Amniotic epithelial cell (primary cell): ENCODE data around the gene PREX1.

Experiments used
- DNase-seq: peaks from one replicate; pipeline ENCODE4 v3.0.0-alpha.2; 2010; ENCODE audit warnings: low read depth

The PREX1 gene

DNA sequence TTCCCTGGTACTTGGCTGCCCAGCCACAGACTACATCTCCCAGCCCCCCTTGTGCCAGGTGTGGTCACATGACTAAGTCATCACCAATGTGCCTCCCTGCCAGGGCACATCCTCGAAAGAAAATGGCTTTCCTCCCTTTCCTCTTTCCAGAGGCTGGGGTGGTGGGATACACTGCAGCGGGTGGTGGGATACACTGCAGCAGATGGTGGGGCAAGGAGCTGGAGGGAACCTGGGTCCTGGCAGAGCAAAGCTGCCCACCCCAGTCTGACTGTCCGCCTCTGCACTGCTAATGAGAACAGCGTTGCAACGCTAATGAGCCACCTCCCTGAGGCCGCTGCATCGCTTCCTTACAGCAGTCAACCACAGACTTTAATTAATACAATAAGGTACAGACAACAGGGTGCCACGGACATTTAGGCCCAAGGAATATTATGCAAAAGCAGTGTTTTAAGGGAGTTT is 125.3 kb downstream of the PREX1 start:
- no peak for DNase-seq

DNA sequence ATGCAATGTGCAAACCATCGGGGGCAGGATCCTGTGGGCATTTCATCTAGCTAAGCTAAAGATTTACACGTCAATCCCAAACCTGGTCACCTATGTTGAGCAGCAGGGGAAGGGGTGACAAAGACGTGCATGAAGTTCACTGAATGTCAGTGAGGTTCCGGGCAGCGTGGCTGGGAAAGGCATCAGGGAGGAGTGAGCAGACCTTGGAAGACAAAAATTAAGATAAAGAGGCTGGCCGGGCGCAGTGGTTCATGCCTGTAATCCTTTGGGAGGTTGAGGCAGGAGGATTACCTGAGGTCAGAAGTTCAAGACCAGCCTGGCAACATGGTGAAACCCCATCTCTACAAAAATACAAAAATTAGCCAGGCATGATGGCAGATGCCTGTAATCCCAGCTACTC is 126.1 kb downstream of the PREX1 start:
- no peak for DNase-seq

DNA sequence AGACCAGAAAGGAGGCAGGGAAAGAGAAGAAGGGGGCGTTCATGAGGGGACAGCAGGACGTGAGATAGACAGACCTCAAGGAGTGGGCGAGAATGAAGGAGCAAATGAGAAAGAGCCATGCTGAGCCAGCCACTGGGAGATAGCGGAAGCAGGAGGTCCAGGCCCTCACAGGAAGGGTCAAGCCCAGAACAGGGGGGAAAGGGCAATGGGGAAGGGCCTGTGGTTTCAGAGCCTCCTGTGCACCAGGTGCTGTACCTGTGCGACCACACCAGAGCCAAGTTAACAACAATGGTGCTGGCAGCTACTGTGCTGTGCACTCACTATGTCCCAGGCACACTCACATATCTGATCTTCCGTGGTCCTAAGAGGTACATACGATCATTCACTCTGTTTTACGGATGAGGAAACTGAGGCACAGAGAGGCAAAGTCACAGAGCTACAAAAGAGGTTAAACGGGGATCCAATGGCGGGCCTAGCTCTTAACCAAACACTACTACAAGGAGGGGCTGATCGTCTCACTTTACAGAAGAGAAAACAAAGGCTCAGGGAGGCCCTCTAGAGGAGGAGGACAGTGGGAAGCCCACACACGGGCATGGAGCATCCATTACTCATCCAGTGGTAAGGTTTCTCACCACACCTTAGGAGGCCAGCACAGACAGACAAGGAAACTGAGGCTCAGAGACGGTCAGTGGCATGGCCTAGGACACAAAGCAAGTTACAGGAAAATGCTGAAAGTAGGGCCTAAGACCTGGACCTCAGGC is 129.1 kb downstream of the PREX1 start:
- no peak for DNase-seq

DNA sequence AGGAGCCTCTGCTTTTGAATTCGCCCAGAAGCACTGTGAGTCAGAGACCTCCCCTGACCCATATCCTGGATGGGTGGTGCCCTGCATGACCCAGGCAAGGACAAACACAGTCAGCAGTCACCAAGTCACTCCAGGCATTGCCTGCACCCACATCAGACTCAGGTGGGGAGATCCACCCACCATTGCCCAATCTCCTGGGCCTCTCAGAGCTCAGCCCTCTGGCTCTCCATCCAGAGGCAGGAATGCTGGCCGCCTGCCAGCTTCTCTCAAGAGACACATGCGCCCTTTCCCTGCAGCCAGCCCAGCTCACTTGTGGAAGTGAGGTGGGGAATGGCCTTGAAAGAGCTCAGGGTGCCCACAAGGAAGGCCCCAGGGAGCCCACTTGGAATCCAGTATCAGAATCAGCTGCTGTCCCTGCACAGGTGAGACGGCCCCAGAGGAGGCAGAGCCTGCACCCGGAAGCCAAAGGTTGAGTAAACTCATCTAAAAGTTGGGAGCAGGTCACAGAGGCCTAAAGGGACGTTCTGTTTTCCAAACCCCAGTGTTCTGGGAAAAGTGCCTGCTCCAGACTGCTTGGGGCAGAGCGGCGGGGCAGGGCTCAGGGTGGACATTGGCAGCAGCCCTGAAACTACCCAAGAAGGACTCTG is 129.8 kb downstream of the PREX1 start:
- DNase-seq, result peak; percentile 83

DNA sequence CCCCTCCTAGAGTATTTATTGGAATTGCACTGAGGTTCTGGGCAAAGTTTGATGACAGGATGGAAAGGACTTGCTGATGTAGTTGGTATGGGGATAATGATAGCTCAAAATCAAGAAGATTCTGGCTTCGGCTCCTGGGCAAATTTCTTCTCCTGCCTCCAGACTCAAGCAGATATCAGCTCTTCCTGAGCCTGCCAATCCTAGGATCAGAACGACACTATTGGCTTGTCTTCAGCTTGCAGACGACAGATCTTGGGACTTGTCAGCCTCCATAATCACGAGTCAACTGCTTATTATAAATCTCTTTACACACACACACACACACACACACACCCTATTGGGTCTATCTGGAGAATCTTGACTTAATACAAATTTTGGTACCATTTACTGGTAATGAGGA is 131.1 kb downstream of the PREX1 start:
- no peak for DNase-seq

DNA sequence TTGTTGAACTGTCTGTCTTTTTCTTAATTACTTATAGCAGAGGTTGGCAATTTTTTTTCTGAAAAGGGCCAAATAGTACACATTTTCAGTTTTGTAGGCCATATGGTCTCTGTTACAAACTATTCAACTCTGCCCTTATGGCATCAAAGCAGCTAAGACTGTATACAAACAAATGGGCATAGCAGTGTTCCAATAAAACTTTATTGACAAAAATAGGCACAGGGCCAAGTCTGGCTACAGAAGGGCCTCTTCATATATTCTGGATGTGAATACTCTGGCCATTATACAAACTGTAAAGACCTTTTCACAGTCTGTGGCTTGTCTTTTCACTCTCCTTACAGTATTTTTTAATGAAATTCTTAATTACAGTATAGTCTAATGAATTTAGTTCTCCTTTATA is 132.1 kb downstream of the PREX1 start:
- no peak for DNase-seq

DNA sequence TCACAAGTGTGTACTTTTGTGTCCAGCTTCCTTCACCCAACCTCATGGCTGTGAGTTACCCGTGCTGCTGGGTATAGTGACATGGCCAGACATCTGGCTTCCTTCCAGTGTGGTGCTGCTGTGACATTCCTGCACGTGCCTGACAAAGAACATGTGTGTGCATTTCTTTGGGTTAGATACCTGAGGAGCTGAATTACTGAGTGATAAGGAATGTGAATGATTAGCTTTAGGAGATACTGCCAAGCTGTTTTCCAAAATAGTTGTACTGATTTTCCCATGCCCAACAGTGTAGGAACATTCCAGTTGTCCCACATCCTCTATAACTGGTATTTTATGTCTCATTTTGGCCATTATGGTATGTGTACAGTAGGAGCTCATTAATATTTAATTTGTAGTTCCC is 132.5 kb downstream of the PREX1 start:
- DNase-seq, result no peak

DNA sequence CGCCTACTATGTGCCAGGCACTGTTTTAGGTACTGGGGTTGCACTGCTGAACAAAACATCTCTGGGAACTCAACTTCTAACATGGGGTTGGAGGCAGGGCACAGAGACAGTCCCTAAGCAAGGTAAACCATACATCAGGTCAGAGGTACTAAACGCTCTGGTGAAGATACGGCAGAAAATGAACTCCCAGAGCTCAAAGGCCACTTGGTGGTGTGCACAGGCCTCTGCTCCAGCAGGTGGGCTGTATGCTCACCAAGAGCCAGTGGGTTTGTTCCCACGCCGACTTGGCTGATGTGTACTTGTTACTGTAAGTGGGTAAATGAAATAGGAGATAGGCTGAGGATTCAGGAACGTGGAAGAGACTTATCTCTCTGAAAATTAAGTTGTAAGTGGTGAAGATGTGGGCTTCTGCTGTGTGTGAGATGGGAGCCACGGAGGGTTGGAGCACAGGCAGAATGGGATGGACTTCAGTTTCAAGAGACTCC is 133.4 kb downstream of the PREX1 start:
- DNase-seq, result no peak

DNA sequence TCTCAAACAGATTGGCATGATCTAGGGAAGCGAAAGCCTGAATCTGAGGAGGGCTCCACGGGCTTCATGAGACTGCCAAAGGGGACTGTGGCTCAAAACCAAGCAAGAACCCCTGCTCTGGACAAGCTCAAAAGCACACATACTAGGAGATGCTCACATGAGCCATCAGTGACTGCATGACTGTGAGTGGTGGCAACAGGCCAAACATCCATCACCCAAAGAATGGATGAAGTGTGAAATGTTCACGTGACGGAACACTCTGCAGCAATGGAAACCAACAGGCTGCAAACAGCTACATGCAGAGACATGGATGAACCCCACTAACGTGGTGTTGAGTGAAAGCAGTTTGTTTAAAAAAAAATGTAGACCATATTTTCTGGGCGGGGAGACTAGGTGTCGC is 136.3 kb downstream of the PREX1 start:
- DNase-seq, result peak; percentile 45

DNA sequence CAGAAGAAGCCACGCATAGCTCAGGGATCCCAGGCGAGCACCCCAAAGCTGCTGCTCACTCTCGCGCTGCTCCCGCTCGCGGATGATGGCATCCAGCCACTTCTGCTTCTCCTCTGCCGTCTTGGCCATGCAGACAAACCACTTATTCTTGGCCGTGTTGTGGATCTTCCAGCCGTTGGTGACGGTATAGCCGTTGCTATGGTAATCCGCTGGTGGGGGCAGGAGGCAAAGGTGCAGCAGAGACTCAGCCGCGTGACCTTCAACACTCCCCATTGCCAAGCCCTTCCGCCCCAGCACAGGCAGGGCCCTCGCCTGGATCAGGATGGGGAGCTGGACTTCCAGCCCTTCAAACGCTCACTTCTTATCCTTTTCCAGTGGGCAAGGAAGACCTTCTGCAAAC is 136.9 kb downstream of the PREX1 start:
- peak; percentile 79 for DNase-seq

DNA sequence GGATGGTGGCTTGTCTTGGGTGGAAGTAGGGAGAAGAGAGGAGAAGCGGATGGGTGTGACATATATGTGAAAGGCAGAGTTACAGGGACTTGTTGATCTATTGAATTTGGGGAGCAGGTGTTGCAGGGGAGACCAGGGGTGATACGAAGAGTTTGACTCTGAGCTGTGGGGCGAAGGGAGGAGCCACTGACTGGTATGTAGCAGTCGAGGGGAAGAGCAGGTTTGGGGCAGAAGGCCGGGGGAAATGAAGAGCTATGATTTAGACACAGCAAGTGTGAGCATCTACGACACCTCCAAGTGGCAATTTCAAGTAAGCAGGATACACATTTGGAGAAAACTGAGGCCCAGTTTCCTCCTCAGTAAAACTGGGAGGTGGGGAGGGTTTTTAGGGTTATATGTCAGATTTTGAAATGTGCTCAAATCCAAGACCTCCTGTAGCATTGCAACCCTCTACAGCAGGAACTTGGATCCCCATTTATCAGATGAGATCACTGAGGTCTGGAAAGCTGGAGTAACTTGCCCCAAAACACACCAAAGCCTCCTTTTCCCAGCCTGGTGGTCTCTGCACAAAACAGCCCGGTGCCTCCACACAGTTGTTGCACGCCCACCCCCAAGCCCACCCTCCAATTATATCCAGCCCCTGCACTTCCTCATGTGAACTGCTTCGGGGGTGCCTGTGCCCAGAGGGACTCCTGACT is 137.8 kb downstream of the PREX1 start:
- DNase-seq, result no peak

DNA sequence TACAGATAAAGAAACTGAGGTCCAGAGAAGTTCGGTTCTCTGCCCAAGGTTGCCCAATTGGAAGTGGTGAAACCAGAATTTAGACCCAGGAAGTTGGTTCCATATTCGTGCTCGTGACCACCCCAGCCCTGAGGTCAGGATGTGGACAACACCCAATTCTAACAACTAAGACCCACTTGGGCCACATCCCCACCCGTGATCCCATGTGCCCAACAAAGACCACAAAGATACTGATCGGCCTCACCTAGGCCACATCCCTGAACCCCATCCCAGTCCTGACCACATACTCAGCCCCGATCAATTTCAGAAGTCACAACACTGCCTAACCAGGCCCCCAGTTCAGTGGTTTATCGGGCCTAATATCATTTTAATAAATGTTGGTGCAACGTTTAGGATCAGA is 138.4 kb downstream of the PREX1 start:
- no peak for DNase-seq

DNA sequence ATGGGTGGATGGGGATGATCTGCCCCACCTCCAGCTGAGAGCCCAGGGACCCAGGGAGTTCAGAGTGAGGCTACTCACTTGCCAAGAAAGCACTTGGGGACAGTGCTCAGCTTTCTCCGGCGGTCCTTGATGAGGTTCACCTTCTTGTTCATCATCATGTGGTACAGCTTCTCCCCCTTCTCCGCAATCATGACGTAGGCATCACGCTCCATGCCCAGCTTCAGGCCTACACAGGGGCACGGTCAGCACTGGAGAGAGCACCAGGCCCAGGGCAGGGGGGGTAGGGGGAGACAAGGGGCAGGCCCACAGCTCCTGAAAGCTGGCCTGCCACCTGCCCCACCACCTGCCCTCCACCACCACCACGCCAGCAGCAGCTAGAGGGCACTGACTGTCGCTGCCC is 139.2 kb downstream of the PREX1 start:
- DNase-seq, result no peak

DNA sequence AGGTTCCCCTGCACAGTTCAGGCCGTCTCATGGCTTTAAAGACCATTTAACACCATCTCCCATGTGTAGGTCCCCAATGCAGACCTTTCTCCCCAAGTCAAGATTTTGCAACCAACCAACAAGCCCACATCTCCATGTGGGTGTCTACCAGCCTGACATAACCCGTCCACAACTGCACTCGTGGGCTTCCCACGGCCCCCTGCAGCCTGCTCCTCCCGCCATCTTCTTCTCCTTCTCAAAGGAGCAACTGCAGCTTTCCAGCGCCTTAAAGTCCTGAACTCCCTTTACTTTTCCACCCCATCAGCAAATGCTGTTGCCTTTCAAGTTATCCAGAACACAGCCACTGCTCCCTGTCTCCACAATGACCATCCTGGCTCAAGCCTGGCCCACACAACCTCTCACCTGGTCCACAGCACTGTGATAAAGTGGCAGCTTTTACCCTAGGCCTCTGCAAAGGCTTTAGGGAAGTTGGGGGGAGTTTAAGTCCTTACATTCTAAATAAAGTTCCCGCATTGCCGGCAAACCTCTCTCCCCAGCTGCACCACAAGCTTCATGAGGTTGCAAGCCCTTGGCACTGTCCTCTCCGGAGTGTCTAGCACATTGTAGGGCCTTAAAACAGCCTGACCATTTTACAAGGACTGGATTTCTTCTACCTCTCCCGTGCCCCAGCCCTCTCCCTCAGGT is 140.5 kb downstream of the PREX1 start:
- DNase-seq, result no peak

DNA sequence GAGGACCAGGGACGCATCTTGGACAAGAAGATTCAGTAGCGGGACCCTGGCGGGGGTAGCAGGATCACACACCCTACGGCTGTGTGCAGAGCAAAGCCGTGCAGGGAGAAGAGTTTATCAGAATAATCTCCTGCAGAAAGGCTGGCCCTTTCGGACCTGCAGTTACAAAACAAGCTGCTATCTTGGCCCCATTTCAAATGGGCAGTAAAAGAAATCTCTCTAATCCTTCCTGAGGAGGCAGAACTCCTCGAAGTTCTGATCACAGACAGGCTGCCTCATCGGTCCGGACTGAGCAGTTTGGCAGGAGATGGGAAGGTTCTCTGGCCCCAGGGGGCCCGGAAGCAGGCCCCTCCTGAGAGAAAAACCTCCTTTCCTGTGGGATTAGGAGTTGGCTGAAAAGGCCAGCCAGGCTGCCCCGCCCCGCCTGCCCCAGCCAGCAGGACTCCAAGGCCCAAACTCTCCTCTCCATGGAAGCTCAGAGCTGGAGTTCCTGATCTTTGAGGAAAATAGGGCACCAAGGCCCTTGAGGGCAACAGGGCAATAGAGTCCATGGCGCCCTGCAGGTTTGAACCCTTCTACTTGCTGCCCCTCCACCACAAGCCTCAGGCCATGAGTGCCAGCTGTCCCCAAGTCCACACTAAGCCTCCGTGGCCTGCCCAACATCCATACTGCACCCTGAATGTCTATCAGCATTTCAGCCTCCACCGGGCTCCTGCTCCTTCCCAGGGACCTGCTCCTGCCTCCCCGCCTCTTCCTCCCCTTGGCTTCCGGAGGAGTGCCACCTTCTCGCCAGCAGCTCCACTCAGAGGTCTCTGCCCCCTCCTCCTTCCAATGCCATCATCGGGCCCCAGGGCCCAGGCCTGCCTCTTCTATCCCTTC is 141.3 kb downstream of the PREX1 start:
- DNase-seq, result peak; percentile 84

DNA sequence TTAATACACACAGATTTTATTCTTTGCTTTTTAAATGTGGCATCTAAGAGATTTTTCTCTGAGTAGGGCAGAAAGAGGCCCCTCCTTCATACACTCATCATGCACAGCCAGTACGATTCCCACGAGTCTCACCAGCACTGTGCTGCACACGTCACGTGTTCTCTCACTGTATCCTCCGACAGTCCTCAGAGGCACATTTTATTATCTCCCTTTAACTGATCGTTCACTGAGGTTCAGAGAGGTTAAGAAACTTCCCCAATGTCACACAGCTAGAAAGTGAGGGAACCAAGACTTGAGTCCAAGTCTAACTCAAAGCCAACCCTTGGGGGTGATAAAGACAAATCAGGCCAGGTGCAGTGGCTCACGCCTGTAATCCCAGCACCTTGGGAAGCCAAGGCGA is 142.5 kb downstream of the PREX1 start:
- no peak for DNase-seq

DNA sequence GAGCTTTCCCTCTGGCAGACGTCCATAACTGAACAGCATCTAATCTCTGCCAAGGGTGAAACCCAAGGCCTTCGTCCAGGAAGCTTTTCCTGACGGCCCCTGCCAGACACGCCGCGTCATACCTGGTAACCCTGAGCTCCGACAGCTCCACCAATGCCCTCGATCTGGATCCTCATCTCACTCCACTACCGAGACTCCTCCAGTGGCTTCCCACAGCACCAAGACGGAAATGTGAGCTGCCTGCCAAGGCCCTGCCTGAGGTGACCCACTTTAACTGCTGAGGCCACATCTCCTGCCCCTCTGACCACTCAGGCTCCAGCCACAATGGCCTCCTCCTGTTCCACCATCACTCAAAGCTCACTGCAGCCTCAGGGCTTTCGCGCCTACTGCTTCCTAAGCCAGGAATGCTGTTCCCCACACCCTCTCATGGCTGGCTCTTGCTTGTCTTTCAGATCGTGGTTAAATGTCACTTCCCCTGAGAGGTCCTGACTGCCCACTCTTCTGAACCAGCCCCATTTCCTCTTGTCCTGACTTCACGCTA is 143.2 kb downstream of the PREX1 start:
- no peak for DNase-seq

DNA sequence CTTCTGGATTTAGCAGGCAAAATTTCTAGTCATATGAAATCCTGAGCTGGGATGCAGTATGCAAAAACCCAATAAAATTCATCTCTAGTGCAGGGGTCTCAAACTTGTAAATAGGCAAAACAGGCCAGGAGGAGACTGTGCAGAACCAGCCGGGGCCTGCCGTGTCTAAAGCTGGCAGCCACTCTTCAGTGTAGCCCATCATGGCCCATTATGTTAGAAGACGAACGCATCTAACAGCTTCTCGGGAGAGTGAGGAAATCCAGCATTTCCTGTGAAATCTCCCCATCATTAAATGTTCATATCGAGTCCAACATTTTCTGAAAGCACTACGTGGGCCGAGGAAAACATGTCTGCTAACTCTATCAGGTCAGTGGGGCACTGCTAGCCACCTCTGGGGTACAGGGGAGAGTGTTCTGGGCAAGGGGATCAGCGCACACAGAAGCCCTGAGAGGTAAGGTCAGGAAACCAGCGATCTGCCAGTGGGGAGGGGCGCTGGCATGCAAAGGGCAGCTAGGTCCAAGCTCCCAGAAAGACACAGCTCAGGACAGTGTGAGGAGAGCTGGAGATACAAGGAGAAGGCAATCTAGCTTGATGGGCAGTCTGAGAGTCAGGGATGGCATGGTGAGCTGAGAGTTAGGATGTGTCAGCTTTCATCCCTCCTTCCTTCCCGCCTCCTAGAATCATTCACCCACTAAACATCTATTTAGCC is 144.2 kb downstream of the PREX1 start:
- no peak for DNase-seq

DNA sequence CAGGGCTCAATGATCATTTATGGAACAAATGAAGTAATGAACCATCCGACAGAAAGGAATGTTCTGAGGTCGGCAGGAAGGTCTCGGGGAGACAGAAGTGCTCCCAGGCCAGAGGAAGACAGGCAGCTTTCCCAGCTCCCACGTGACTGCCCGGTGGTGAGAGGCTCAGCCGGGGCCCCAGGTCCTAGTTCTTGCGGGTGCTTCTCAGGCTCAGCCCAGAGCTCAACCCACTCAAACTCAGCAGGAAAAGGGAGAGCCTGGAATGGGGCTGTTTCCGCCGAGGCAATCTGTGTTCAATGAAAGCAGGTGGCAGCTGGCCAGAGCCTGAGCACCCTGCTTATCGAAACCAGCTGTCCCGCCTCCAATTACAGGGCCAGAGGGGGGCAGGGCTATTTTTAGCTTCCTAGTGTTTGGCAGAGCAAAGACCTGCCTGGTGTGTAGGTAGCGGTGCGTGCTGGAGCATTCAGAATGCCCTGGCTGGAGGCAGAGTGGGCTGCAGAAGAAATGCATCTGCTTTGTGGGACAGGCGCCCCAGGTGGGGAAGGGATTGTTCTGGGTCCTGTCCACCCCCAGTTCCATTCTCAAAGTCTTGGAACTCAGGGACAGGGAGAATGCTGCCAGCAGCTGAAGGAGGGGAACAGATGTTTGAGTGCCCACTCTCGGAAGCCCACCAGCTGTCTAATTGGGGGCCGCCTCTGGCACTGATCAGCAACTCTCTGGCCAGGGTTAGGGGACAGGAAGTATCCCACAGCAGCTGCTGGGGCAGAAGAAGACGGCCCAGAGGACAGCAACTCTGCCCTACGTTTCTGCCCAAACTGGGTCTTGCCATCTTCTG is 145.1 kb downstream of the PREX1 start:
- DNase-seq, result peak; percentile 81
